Measurements from ENCODE around the gene GATAD2B.

DNA sequence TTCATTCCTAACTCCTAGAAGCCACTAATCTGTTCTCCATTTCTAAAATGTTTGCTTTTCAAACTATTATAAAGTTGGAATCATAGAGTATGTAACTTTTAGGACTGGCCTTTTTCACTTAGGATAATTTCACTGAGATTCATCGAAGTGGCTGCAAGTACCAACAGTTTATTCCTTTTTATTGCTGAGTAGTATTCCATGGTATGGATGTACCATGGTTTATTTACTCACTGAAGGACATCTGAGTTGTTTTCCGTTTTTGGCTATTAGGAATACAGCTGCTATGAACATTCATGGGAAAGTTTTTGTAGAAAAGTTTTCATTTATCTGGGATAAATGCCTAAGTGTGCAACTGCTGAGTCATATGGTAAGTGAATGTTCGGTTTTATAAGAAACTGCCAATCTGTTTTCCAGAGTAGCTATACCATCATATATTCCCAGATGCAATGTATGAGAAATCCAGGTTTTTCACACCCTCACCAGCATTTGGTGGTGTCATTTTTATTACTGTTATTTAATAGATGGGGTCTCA is 81.2 kb downstream of the GATAD2B start:
- TF ChIP-seq POLR2A (IDR thresholded peaks at IDR 0.05) = no peak
- TF ChIP-seq, protein P1, sequence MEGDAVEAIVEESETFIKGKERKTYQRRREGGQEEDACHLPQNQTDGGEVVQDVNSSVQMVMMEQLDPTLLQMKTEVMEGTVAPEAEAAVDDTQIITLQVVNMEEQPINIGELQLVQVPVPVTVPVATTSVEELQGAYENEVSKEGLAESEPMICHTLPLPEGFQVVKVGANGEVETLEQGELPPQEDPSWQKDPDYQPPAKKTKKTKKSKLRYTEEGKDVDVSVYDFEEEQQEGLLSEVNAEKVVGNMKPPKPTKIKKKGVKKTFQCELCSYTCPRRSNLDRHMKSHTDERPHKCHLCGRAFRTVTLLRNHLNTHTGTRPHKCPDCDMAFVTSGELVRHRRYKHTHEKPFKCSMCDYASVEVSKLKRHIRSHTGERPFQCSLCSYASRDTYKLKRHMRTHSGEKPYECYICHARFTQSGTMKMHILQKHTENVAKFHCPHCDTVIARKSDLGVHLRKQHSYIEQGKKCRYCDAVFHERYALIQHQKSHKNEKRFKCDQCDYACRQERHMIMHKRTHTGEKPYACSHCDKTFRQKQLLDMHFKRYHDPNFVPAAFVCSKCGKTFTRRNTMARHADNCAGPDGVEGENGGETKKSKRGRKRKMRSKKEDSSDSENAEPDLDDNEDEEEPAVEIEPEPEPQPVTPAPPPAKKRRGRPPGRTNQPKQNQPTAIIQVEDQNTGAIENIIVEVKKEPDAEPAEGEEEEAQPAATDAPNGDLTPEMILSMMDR (IDR thresholded peaks at IDR 0.05) = no peak

Measured in ovary (tissue), 3 donors.